ENCODE results near the gene HS3ST4. TPM values are rescaled to one million over a fixed set of nuclear protein-coding genes. Genes with fewer than 3 reads are reported as not detected.

Gene HS3ST4
- total RNA-seq, 4 donors from 2014 or later, result not detected

- no peaks in the 10 kb centered on the region for H3K4me1 ChIP-seq
- no peak overlapping the region for H3K4me3 ChIP-seq
- no peak for DNase-seq
- H3K27ac ChIP-seq, result no peak overlapping the region
- H3K9me3 ChIP-seq, result no peaks in the 10 kb centered on the region
- no peaks in the 10 kb centered on the region for H3K27me3 ChIP-seq
- TF ChIP-seq POLR2A (IDR thresholded peaks at IDR 0.05) (no peak), CTCF (IDR thresholded peaks at IDR 0.05) (no peak)
- no peaks in the 10 kb centered on the region for H3K36me3 ChIP-seq
These were observed 484.2 kb downstream of the HS3ST4 start for GRCh38 chr16:26175944-26176343.

GRCh38 chr16:26177438-26177837 is 485.7 kb downstream of the HS3ST4 start:
- Histone ChIP-seq H3K9me3 (no peaks in the 10 kb centered on the region), H3K27me3 (no peaks in the 10 kb centered on the region), H3K4me1 (no peaks in the 10 kb centered on the region), H3K4me3 (no peak overlapping the region), H3K27ac (no peak overlapping the region), H3K36me3 (no peaks in the 10 kb centered on the region)
- DNase-seq, result no peak
- TF ChIP-seq CTCF (IDR thresholded peaks at IDR 0.05) (no peak), POLR2A (IDR thresholded peaks at IDR 0.05) (no peak)

- no peak for DNase-seq
- Histone ChIP-seq H3K4me3 (no peak overlapping the region), H3K27me3 (no peaks in the 10 kb centered on the region), H3K9me3 (no peaks in the 10 kb centered on the region), H3K36me3 (no peaks in the 10 kb centered on the region), H3K4me1 (no peaks in the 10 kb centered on the region), H3K27ac (no peak overlapping the region)
- TF ChIP-seq POLR2A (IDR thresholded peaks at IDR 0.05) (no peak), CTCF (IDR thresholded peaks at IDR 0.05) (no peak)
These were observed 486.5 kb downstream of the HS3ST4 start for GRCh38 chr16:26178298-26178697.

- DNase-seq, result no peak
- no peaks in the 10 kb centered on the region for H3K36me3 ChIP-seq
- no peaks in the 10 kb centered on the region for H3K27me3 ChIP-seq
- no peak overlapping the region for H3K27ac ChIP-seq
- no peaks in the 10 kb centered on the region for H3K9me3 ChIP-seq
- no peak for TF ChIP-seq POLR2A (IDR thresholded peaks at IDR 0.05)
- TF ChIP-seq CTCF (IDR thresholded peaks at IDR 0.05), result no peak
- no peak overlapping the region for H3K4me3 ChIP-seq
- no peaks in the 10 kb centered on the region for H3K4me1 ChIP-seq
These were observed 494.4 kb downstream of the HS3ST4 start for GRCh38 chr16:26186091-26186615.

Small RNA genes within 50 kb of the gene (small RNA-seq; reads per million reads assigned to genes)
- gene HMGN2P3, result 0 reads per million in 2 donors
- 0 reads per million in 2 donors for gene MIR548W
- 0 reads per million in 2 donors for gene RNA5SP405
